ENCODE data around the gene KCNQ1. TPM values are rescaled to one million over a fixed set of nuclear protein-coding genes. Genes with fewer than 3 reads are reported as not detected.

KCNQ1 gene
- polyA plus RNA-seq, 1 donor (not counting 4 experiments of a cell fraction or from before 2014, with no cell fraction given) = not detected

DNA sequence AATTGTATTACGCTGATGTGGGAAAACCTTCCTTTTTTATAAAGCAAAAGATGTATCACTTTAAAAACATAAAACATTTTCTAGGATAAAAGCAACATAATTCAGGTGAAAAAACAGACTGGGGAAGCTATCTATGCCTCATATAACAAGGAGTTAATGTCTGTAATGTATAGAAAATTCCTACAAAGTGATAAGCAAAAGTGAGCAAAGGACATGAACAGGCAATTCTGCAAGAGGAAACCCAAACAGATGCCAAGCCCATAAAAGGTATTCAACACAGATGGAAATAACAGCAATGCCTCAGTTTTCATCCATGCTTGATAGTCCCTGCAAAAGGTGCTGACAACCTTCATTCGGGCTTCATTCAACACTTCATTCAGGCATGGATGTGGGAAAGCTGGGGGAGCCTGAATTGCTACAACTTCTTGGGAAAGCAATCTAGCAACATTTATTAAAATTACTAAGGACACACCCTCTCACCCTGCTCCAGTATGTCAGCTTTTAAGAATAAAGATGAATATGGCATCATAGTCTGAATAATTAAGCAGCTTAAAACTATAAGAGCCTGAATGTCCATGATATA is 215.6 kb downstream of the KCNQ1 start:
- no peaks in the 10 kb centered on the region for H3K79me2 ChIP-seq (ENCODE audit: control insufficient read depth, insufficient read depth, low read length)
- no peak for TF ChIP-seq EZH2 (IDR thresholded peaks at IDR 0.05; ENCODE audit: low read length)
- TF ChIP-seq, protein P1, sequence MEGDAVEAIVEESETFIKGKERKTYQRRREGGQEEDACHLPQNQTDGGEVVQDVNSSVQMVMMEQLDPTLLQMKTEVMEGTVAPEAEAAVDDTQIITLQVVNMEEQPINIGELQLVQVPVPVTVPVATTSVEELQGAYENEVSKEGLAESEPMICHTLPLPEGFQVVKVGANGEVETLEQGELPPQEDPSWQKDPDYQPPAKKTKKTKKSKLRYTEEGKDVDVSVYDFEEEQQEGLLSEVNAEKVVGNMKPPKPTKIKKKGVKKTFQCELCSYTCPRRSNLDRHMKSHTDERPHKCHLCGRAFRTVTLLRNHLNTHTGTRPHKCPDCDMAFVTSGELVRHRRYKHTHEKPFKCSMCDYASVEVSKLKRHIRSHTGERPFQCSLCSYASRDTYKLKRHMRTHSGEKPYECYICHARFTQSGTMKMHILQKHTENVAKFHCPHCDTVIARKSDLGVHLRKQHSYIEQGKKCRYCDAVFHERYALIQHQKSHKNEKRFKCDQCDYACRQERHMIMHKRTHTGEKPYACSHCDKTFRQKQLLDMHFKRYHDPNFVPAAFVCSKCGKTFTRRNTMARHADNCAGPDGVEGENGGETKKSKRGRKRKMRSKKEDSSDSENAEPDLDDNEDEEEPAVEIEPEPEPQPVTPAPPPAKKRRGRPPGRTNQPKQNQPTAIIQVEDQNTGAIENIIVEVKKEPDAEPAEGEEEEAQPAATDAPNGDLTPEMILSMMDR (optimal IDR thresholded peaks at IDR 0.05 in 1 of 3, IDR thresholded peaks at IDR 0.05 in 1 of 3, conservative IDR thresholded peaks at IDR 0.05 in 1 of 3; ENCODE audit: extremely low read depth in 1 of 3, insufficient read depth in 2 of 3, low read length in 3 of 3) = no peak
- peaks cover 4% of the 10 kb centered on the region for H3K9me3 ChIP-seq (ENCODE audit: control insufficient read depth, low read depth, low read length)
- H3K9me1 ChIP-seq (ENCODE audit: control insufficient read depth, extremely low read depth, insufficient read depth, low read length) = no peaks in the 10 kb centered on the region
- DNase-seq (ENCODE audit: low read depth, low spot score) (no peak), FAIRE-seq (no peak)
- no peaks in the 10 kb centered on the region for H3K4me1 ChIP-seq (ENCODE audit: control insufficient read depth, extremely low read depth, insufficient read depth, low read length)
- no peaks in the 10 kb centered on the region for H3K27me3 ChIP-seq (ENCODE audit: control insufficient read depth, extremely low read depth, insufficient read depth, low read length)
- H4K20me1 ChIP-seq (ENCODE audit: control insufficient read depth, extremely low read depth, insufficient read depth, low read length) = no peaks in the 10 kb centered on the region
- H3K27ac ChIP-seq (ENCODE audit: control insufficient read depth, insufficient read depth, low read length) = no peak overlapping the region
- dilution Hi-C loops (cut with MboI; ENCODE audit: extremely low pct_ligation_motif_present, low sequenced_read_pairs) = no loop called here
- no peaks in the 10 kb centered on the region for H3K36me3 ChIP-seq (ENCODE audit: control insufficient read depth in 2 of 2, extremely low read depth in 1 of 2, insufficient read depth in 2 of 2, low read length in 2 of 2)
- H3K4me2 ChIP-seq (ENCODE audit: control insufficient read depth, extremely low read depth, insufficient read depth, low read depth, low read length) = no peak overlapping the region
- H3K4me3 ChIP-seq (ENCODE audit: control insufficient read depth in 2 of 3, extremely low read depth in 1 of 3, insufficient read depth in 2 of 3, low read depth in 1 of 3, low read length in 3 of 3) = no peak overlapping the region
- no peak overlapping the region for H3K9ac ChIP-seq (ENCODE audit: control insufficient read depth, extremely low read depth, insufficient read depth, low read length)
- no peak overlapping the region for H2AFZ ChIP-seq (ENCODE audit: control insufficient read depth, low read length)

DNA sequence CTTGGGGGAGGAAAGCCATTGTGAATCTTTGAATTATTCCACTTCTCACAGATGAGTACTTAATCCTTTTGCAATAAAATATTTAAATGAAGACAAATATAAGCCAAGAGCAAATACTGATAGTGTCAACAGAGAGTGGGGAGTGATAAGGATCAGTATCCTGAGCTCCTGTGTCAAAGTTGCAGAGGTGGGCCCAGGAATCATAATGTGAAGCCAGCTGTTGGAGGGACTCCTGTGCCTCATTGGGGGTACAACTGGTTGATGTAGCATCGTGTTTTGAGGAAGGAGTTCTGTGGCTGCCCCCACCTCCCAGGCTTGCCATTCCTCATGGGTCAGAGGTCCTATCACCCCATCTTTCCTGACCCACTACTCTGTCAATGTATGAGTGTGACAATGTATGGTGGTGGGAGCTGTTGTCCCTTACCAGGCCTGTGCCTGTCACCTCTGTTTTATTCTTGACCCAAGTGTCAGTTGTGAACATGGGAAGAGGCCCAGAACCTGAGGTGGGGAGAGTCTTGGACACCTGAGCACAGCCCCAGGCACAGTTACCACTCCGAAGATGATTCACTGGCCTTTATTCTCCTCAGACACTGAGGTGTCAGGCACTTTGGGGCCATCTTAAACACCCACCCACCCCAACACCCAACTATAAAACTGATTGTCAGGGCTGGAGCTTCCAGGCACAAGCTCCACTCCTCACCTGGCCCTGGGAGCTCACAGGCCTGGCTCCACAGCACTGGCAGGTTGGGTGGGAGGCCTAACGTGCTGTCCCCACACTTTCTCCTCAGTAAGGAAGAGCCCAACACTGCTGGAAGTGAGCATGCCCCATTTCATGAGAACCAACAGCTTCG is 216.6 kb downstream of the KCNQ1 start:
- no peaks in the 10 kb centered on the region for H3K9me1 ChIP-seq (ENCODE audit: control insufficient read depth, extremely low read depth, insufficient read depth, low read length)
- H3K4me1 ChIP-seq (ENCODE audit: control insufficient read depth, extremely low read depth, insufficient read depth, low read length) = no peaks in the 10 kb centered on the region
- no peak overlapping the region for H3K9ac ChIP-seq (ENCODE audit: control insufficient read depth, extremely low read depth, insufficient read depth, low read length)
- H3K4me2 ChIP-seq (ENCODE audit: control insufficient read depth, extremely low read depth, insufficient read depth, low read depth, low read length) = no peak overlapping the region
- no peak for TF ChIP-seq EZH2 (IDR thresholded peaks at IDR 0.05; ENCODE audit: low read length)
- TF ChIP-seq, protein P1 (optimal IDR thresholded peaks at IDR 0.05 in 1 of 3, IDR thresholded peaks at IDR 0.05 in 1 of 3, conservative IDR thresholded peaks at IDR 0.05 in 1 of 3; ENCODE audit: extremely low read depth in 1 of 3, insufficient read depth in 2 of 3, low read length in 3 of 3) = no peak
- no peaks in the 10 kb centered on the region for H3K27me3 ChIP-seq (ENCODE audit: control insufficient read depth, extremely low read depth, insufficient read depth, low read length)
- H3K9me3 ChIP-seq (ENCODE audit: control insufficient read depth, low read depth, low read length) = peaks cover 4% of the 10 kb centered on the region
- H3K27ac ChIP-seq (ENCODE audit: control insufficient read depth, insufficient read depth, low read length) = no peak overlapping the region
- no peaks in the 10 kb centered on the region for H3K79me2 ChIP-seq (ENCODE audit: control insufficient read depth, insufficient read depth, low read length)
- H3K4me3 ChIP-seq (ENCODE audit: control insufficient read depth in 2 of 3, extremely low read depth in 1 of 3, insufficient read depth in 2 of 3, low read depth in 1 of 3, low read length in 3 of 3) = no peak overlapping the region
- H2AFZ ChIP-seq (ENCODE audit: control insufficient read depth, low read length) = no peak overlapping the region
- no peak for FAIRE-seq
- DNase-seq (ENCODE audit: low read depth, low spot score) = no peak
- no peaks in the 10 kb centered on the region for H3K36me3 ChIP-seq (ENCODE audit: control insufficient read depth in 2 of 2, extremely low read depth in 1 of 2, insufficient read depth in 2 of 2, low read length in 2 of 2)
- dilution Hi-C loops (cut with MboI; ENCODE audit: extremely low pct_ligation_motif_present, low sequenced_read_pairs) = no loop called here
- no peaks in the 10 kb centered on the region for H4K20me1 ChIP-seq (ENCODE audit: control insufficient read depth, extremely low read depth, insufficient read depth, low read length)

Measured in keratinocyte (primary cell).